Activated CD4-positive, CD25-positive, alpha-beta regulatory T cell treated with anti-CD3 and anti-CD28 coated beads, Interleukin-2, amount 50 U/mL, for 16 hours (primary cell): ENCODE results near the gene INVS.

ENCODE experiments used
- DNase-seq: peaks from one replicate; pipeline ENCODE4 v3.0.0-alpha.2; 2020; ENCODE audit warnings: low read depth, low spot score

INVS gene

DNA sequence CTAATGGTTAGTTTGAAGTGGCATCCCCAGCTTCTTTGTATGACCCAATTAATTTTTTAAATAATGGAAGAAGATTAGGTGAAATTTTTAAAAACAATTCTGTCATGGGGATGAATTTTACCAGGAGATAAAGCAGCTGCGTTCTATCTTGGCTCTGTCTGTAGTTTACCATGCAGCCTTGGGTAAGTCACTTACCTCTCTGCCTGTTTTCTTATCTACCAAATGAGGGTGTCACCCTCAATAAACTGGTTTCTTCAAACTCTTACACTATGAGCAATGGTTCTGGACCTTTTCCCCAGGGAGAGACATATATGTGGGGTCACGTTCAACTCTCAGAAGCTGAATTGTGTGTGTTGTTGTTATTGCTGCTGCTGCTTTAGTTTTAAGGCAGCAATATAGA is 182.0 kb downstream of the INVS start:
- no peak for DNase-seq

DNA sequence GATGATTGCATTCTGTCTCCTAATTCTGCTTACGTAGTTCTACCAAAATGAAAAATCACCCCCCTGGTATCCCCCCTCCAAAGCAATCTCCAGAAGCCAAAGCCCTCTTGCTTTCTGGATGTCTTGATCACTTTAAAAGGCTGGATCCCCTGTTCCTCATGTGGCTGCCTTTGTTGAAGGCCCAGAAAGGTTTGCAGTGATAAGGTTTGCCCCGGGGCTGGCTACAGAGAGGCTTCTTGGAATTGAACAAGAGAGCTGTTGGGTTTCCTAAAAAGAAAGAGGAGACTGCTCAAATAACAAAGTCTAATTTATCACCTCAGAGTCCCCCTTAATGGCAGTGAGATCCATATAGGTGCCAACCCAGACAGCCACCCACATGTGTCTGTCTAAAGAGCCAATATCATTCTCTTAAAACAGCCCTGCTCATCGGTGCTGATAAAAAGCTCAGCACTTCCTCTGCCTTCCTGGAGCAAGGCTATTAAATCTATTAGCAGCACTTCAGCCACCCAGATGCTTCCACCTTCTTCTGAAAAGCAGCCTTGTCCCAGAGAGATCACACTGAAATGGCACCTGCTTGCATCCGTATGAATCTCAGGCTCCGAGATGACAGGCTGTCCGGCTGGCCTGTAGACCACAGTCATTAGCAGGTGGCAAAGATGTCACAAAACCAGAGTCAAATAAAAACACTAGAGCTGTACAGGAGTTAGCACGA is 182.8 kb downstream of the INVS start:
- no peak for DNase-seq

DNA sequence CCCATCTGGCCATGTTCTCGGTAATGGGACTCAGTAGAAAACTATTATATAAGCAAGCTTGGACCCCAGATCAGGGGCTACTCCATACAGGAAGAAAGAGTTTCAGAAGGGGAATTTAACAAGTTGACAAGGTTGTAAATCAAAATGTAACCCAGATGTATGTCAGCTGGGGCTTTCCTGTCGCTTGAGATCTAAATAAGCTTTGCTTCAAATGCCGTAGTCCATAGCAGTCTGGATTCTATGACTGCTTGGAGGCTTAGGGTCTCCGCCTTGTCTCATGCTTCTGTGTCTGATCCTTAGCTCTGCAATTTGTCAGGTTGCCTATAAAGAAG is 183.3 kb downstream of the INVS start:
- no peak for DNase-seq

DNA sequence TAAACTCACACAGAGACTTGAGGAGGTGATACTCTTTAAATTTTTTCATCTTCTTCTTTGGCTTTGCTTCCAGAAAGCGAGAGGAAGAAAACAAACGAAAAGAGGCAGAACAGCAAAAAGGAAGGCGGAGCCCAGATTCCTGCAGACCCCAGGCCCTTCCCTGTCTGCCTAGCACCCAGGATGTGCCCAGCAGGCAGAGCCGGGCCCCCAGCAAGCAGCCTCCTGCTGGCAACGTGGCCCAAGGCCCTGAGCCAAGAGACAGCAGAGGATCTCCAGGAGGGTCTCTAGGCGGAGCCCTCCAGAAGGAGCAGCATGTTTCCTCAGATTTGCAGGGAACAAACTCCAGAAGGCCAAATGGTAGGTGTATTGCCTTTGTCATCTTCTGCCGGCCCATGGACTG is 185.2 kb downstream of the INVS start:
- no peak for DNase-seq

DNA sequence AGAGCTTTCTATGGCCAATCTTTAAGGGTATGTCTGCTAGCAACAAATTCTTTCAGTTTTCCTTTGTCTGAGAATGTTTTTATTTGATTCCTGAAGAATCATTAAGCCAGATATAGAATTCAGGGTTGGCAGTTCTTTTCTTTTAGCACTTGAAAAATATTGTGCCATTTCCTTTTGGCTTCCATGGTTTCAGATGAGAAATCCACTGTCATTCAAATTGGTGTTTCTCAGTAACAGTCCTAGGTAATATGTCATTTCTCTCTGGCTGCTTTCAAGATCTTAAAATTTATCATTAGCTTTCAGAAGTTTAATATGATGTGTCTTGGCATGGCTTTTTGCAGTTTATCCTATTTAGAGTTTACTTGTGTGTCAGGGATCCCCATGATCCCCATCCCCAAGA is 186.0 kb downstream of the INVS start:
- no peak for DNase-seq

DNA sequence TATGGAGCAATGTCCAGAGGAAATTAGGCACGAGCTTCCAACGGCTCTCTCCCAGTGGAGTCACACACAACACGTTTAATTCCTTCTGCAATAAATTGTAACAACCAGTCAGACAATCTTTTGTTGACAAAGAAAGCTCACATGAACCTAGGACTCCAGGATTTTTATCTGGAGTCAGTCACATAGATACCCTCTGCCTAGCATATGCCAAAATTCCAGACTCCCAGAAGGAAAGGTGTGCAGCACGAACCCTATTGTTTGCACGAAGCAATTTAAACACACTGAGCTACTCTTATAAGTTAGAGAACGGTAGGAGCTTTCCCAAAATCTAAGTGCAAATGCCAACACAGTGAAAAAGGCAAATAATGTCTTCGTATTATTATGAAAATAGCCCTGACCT is 186.6 kb downstream of the INVS start:
- DNase-seq = no peak

DNA sequence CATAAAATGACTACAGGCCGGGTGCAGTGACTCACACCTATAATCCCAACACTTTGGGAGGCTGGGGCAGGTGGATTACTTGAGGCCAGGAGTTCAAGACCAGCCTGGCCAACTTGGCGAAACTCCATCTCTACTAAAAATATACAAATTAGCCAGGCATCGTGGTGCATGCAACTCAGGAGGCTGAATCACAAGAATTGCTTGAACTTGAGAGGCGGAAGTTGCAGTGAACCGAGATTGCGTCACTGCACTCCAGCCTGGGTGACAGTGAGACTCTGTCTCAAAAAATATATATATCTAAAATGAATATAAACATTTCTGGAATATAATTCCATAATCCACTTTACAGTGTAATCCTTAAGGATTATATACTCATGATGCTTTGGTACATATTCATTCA is 187.2 kb downstream of the INVS start:
- DNase-seq = no peak

DNA sequence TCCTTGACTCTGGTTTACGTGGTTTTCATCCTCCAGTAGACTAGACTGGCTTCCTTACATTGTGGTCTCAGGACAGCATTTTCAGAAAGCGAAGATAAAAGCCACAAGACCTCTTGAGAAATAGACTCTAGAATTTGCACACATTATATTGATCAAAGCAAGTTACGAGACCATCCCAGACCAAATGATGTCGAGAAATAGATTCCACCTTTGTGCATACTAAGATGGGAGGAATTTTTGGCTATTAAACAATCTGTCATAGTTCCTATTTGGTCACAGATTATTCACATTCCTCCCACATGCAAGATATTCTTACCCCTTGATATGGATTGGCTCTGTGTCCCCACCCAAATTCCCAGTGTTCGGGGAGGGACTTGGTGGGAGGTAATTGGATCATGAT is 188.1 kb downstream of the INVS start:
- DNase-seq = no peak

DNA sequence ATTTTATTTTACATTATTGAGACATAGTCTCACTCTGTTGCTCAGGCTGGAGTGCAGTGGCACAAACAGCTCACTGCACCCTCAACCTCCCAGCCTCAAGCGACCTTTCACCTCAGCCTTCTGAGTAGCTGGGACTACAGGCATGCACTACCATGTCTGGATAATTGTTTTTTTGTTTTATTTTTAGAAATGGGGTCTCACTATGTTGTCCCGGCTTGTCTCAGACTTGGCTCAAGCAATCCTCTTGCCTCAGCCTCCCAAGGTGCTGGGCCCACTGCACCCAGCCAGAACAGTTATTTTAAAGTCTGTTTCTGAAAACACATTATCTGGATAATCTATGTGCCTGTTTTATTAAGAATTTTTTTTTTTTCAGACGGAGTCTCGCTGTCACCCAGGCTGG is 191.7 kb downstream of the INVS start:
- no peak for DNase-seq

DNA sequence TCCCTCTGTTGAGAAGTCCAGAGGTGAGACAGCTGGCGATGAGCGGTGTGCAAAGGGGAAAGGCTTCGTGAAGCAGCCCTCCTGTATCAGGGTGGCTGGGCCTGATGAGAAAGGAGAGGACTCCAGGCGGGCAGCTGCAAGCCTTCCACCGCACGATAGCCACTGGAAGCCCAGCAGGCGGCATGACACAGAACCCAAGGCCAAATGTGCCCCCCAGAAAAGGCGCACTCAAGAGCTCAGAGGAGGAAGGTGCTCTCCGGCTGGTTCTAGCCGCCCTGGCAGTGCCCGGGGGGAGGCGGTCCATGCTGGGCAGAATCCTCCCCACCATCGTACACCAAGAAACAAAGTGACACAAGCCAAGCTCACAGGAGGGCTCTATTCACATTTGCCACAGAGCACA is 193.4 kb downstream of the INVS start:
- DNase-seq = no peak

DNA sequence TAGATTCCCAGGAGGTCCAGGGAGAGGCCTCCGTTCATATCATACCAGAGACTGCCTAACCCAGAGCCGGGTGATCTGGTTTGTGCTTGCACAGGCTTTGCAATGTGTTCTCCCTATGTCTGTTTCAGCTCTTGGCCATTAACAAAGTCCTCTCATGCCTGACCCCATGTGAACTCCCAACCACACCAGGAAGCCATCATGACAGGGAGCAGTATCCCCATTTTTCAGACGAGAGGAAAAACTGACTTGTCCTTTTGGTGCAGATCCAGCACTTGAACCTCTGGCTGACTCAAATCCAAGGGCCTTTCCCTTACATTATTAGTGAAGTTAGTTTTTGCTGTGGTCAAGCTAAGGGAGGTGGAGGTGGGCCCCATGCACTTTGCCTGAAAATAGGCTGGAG is 195.3 kb downstream of the INVS start:
- DNase-seq = no peak

DNA sequence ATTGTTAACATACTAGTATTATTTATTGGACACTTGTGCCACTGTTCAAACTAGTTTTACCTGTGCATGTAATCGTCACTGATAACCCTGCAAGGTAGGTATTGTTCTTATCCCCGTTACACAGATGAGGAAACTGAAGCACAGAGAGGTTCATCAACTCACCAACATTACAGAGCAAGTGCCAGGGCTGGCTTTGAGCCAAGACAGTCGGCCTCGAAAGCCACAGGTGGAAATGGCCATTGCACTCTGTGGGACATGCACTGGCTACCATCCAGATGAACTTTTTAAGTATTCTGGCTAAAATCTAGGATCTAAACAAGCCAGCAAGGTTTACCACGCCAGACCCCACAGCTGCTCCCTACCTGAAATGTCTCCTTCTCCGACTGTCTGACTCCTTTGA is 195.8 kb downstream of the INVS start:
- DNase-seq = no peak

DNA sequence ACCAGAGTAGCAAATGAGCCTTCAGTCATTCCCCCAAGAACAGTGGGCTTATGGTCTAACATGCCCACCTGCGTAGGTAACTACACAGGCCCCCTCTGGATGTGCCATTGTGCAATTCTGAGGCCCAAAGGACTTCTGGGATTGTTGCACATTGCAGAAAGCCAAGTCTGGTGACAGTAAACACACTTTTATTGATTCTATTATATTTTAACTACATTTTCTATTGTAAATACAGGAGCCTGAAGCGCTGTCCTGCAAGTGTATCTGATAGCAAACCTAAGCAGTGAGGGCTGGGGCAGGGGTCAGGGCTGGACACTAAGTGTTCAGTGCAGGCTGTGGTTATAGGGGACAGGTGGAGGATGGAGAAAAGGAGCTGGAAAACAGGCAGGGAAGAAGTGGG is 196.2 kb downstream of the INVS start:
- DNase-seq = no peak

DNA sequence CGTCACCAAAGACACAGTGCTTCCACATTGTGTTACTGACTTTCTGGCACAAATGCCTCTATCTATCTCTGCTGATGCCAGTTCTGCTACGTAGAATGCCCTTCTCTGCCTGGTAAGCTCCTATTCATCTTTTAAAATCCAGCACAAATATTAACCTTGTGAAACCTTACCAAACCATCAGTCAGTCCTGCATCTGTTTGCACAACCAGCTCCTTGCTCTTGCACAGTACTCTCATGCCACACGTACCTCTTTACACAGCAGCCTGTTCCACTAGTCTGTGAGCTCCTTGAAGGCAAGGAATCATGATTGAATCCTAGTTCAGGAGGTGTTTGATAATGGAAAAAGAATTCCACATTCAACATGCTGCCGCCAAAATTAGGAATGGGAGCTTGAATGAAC is 197.4 kb downstream of the INVS start:
- no peak for DNase-seq

DNA sequence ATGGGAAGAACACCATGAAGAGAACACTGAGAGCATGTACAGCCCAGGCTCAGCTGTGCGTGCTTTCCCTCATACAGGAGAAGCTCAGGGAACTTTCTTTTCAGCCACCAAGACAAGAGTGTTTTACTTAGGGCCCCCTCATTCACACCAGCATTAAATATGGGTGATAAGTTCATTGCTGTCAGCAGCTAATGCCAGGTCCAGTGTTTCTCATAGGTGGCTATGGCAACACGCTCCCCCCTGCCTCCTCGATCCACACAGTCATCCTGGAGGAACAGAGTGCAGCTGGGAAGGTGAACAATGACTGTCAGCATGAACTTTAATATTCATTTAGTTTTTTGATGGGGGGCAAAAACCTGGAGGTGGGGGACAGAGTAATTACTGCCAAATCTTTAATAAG is 199.3 kb downstream of the INVS start:
- no peak for DNase-seq

DNA sequence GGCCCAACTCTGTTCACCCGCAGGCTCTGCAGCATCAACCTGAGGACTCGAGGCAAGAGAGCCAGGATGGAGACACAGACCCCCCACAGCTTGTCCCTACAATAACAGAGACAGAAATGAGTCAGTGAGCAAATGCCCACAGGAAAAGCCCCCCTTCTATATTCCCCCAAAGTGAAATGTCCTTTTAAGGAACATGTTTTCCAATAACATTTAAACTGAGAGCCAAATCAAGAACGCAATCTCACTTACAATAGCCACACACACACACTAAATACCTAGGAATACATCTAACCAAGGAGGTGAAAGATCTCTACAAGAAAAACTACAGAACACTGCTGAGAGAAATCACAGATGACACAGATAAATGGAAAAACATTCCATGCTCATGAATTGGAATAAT is 204.7 kb downstream of the INVS start:
- DNase-seq = no peak

DNA sequence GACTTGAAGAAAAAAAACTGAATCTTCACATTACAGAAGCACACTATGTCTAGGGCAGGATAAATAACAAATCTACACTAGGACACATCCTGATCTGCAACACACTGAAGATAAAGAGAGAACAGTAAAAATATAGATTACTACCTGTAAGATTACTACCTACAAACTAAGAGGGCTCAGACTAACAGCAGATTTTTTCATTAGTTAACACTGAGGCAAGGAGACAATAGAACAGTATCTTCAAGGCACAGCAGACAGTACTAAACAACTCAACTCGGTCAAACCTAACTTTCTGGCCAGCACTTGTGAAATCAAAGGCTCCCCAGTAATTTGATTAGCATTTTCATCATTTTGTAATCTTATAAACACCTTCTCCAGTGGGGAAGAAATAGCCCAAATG is 207.2 kb downstream of the INVS start:
- no peak for DNase-seq

DNA sequence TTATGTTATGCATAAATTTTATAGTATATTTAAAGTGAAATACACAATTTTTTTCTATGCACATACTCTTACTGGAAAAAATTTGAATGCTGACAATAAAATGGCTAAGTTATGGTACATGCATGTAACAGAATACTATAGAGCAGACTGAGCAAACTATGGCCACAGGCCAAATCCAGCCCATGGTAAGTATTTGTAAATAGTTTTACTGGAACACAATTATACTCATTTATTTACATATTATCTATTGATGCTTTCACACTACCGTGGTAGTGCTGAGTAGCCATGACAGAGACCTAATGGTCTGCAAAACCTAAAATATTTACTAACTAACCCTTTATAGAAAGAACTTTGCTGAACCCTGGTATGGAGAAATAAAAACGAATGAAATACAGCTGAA is 208.0 kb downstream of the INVS start:
- DNase-seq = no peak

DNA sequence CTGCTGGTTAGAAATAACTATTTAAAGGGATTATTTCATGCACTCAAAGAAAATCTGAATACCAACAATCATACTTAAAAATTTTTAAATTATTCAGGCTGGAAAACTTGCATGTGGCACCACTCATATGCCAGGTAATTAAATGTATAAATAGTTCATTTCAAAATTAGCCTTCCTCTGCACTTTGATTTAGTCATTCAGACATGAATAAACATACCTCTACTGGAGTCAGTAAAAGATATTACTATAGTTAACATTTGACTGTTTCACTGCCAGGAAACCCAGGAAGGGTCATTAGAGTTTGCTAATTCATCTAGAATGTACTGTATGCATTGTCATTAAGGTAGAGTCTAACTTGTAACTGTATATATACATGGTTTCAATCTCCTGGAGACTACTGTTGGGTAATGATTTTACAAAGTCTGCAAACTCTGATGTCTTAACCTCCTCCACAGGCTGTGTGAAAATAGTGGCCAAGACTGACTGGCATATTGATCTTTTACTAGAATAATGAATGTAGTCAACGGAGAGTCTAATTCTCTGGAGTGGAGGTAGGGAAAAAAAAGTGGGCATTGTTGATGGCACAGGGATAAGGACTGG is 210.0 kb downstream of the INVS start:
- no peak for DNase-seq

DNA sequence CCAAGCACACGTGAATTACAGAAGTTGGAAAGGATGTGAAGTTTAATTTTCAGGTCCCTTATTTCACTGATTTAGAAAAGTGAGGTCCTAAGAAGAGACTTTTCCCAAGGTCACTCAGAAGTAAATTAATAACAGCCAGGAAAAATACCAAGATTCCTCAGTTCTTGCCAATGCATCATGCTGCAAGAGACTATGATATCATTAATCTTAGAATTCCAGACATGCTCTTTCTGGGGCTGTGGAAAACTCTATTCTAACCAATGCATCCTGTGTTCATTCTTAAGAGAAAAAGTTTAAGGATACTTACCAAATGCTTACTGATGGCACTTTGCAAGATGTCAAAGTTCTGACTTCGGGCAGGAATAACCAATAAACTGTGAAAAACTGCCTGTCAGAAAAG is 210.9 kb downstream of the INVS start:
- DNase-seq = no peak

DNA sequence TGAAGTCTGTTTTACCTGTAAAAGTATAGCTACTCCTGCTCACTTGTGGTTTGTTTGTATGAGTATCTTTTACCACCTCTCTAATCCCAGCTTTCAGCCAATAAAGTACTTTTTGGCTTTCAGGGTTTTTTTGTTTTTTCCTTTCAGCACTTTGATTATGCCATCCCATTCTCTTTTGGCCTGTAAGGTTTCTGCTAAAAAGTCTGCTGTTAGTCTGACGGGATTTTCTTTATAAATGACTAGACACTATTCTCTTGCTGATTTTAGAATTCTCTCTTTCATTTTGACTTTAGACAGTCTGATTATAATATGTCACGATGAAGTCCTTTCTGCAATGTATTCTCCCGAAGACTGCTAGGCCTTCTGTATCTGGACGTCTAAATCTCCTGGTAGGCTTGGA is 216.5 kb downstream of the INVS start:
- no peak for DNase-seq

DNA sequence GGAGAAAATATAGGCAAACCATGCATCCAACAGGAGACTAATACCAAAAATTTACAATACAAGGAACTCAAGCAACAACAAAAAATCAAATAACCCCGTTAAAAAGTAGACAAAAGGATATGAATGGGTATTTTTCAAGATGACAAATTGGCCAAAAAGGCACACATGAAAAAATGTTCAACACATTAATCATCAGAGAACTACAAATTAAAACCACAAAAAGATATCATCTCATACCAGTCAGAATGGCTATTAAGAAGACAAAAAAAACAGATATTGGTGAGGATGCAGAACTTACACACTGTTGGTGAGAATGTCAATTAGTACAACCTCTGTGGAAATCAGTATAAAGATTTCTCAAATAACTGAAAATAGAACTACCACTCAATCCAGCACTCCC is 218.7 kb downstream of the INVS start:
- DNase-seq = no peak

DNA sequence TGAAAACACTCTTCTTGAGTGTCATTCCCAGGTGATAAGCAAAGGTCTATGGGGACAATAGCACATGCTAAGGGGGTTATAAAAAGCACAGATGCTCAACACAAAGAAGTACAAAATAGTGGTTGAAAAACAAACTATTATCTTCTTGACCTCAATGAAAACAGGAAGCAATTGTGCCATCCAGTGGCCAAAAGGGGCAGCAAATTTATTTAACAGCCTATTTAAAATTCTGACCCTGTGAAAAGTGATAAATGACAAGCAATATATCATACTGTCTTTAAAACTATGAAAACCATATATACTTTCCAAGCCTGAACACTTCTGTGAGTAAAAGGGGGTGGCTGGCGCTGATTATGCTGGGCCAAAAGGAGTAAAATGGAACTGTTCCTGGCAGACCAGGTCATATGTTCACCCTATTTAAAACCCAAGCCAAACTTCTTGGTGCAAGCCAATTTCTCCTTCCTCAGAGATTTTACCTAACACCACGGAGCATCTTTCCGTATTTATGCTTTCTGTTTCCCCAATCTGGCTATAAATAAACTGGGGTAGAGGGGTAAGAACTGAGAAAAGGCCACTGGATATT is 224.0 kb downstream of the INVS start:
- DNase-seq = peak; percentile 6
